HepG2 (cell line): ENCODE data around the gene CLDN19. TPM values are rescaled to one million over a fixed set of nuclear protein-coding genes. Genes with fewer than 3 reads are reported as not detected.
A peak's percentile ranks its signal among the peaks of the same experiment; 100 is the strongest.

Source experiments
- CENPT ChIP-seq: sonication (generic); formaldehyde crosslinking; IDR thresholded peaks from 2 replicates; pipeline ENCODE4 v1.8.0; 2022; ENCODE audit warnings: low read depth, mild to moderate bottlenecking, moderate library complexity, missing genetic modification reagents
- FOXK1 ChIP-seq: sonication (generic); formaldehyde crosslinking; IDR thresholded peaks from 2 replicates; pipeline ENCODE4 v1.4.0; 2020; ENCODE audit warnings: low read depth, missing genetic modification reagents, borderline replicate concordance
- KAT7 ChIP-seq: IDR thresholded peaks from 2 replicates; pipeline ENCODE4 v1.6.1; 2018; ENCODE audit warnings: borderline replicate concordance, missing compliant biosample characterization
- POLR2AphosphoS2 ChIP-seq: IDR thresholded peaks from 2 replicates; pipeline ENCODE4 v1.6.1; 2011; ENCODE audit warnings: low read depth, low read length, improper control_type of control experiment
- POLR2AphosphoS5 ChIP-seq: IDR thresholded peaks from 2 replicates; pipeline ENCODE4 v1.6.1; 2012; ENCODE audit warnings: low read depth, low read length
- PRPF4 ChIP-seq: fragments of 200-400 bp; formaldehyde crosslinking; IDR thresholded peaks from 2 replicates; pipeline ENCODE4 v1.6.1; 2016; ENCODE audit warnings: low read length, low read depth; ENCODE audit not compliant: poor library complexity, severe bottlenecking
- ZC3H13 ChIP-seq: sonication (generic); formaldehyde crosslinking; IDR thresholded peaks from 2 replicates; pipeline ENCODE4 v1.8.1; 2023; ENCODE audit warnings: mild to moderate bottlenecking, missing genetic modification reagents, moderate library complexity
- ZC3H4 ChIP-seq: sonication (generic); formaldehyde crosslinking; IDR thresholded peaks from 2 replicates; pipeline ENCODE4 v1.4.0; 2020; ENCODE audit warnings: missing genetic modification reagents, borderline replicate concordance
- ZFP90 ChIP-seq: sonication (generic); formaldehyde crosslinking; IDR thresholded peaks from 2 replicates; pipeline ENCODE4 v1.8.0; 2022; ENCODE audit warnings: missing genetic modification reagents, mild to moderate bottlenecking, inconsistent platforms, borderline replicate concordance
- ZNF34 ChIP-seq: sonication (generic); formaldehyde crosslinking; IDR thresholded peaks from 2 replicates; pipeline ENCODE4 v1.4.0; 2020; ENCODE audit warnings: mild to moderate bottlenecking, missing genetic modification reagents, borderline replicate concordance
- ZNF563 ChIP-seq: sonication (generic); formaldehyde crosslinking; IDR thresholded peaks from 2 replicates; pipeline ENCODE4 v1.8.0; 2022; ENCODE audit warnings: mild to moderate bottlenecking, moderate library complexity, missing genetic modification reagents
- ZNF615 ChIP-seq: sonication (generic); formaldehyde crosslinking; IDR thresholded peaks from 2 replicates; pipeline ENCODE4 v1.5.0; 2020; ENCODE audit warnings: mild to moderate bottlenecking, missing genetic modification reagents, borderline replicate concordance
- ZNF678 ChIP-seq: sonication (generic); formaldehyde crosslinking; IDR thresholded peaks from 2 replicates; pipeline ENCODE4 v1.4.0; 2020; ENCODE audit warnings: mild to moderate bottlenecking, missing genetic modification reagents
- ZNF768 ChIP-seq: sonication (generic); formaldehyde crosslinking; IDR thresholded peaks from 2 replicates; pipeline ENCODE4 v1.4.0; 2020; ENCODE audit warnings: missing genetic modification reagents
- polyA plus RNA-seq, 8 experiments: library from polyadenylated mRNA; depleted of rRNA in 3 of 8; stranded (reverse) in 7 of 8; unstranded in 1 of 8; fragments of >200 nt; fragmentation: Illumina TruSeq in 4 of 8; extraction: Trizol in 4 of 8; gene quantifications; 2 replicates each; pipeline versions ENCODE4 v1.2.1 to v1.2.3, GENCODE V29; 2011 to 2016; ENCODE audit warnings: low read depth in 4 of 8, missing spikeins in 1 of 8, mixed read lengths in 1 of 8; ENCODE audit not compliant: insufficient read depth in 1 of 8
- total RNA-seq, 5 experiments: library from RNA; depleted of rRNA; stranded (reverse); fragments of >200 nt; fragmentation: Illumina TruSeq; extraction: Trizol; gene quantifications; 2 replicates each; pipeline ENCODE4 v1.2.3, GENCODE V29; 2016; ENCODE audit warnings: low read depth in 1 of 5
- TF ChIP-seq, protein P1 (sequence below): sonication (generic); formaldehyde crosslinking; IDR thresholded peaks from 2 replicates; pipeline ENCODE4 v1.4.0; 2020; ENCODE audit warnings: mild to moderate bottlenecking, missing genetic modification reagents, borderline replicate concordance
- TF ChIP-seq, protein P2 (sequence below): sonication (generic); formaldehyde crosslinking; IDR thresholded peaks from 2 replicates; pipeline ENCODE4 v1.4.0; 2020; ENCODE audit warnings: missing genetic modification reagents
- TF ChIP-seq, protein P3 (sequence below): sonication (generic); formaldehyde crosslinking; IDR thresholded peaks from 2 replicates; pipeline ENCODE4 v1.8.0; 2022; ENCODE audit warnings: mild to moderate bottlenecking, missing genetic modification reagents, borderline replicate concordance
- TF ChIP-seq, protein P4 (sequence below): sonication (generic); formaldehyde crosslinking; IDR thresholded peaks from 2 replicates; pipeline ENCODE4 v1.8.1; 2023; ENCODE audit warnings: missing genetic modification reagents, inconsistent platforms, borderline replicate concordance
- TF ChIP-seq, protein P5 (sequence below): sonication (generic); formaldehyde crosslinking; IDR thresholded peaks from 2 replicates; pipeline ENCODE4 v1.8.1; 2023; ENCODE audit warnings: missing genetic modification reagents, mild to moderate bottlenecking, borderline replicate concordance

CLDN19 gene
- total and polyA plus RNA-seq, 2 of the 13 experiments (the other 11 are each of a cell fraction or from before 2014, with no cell fraction given): 5.0 to 7.6 TPM

DNA sequence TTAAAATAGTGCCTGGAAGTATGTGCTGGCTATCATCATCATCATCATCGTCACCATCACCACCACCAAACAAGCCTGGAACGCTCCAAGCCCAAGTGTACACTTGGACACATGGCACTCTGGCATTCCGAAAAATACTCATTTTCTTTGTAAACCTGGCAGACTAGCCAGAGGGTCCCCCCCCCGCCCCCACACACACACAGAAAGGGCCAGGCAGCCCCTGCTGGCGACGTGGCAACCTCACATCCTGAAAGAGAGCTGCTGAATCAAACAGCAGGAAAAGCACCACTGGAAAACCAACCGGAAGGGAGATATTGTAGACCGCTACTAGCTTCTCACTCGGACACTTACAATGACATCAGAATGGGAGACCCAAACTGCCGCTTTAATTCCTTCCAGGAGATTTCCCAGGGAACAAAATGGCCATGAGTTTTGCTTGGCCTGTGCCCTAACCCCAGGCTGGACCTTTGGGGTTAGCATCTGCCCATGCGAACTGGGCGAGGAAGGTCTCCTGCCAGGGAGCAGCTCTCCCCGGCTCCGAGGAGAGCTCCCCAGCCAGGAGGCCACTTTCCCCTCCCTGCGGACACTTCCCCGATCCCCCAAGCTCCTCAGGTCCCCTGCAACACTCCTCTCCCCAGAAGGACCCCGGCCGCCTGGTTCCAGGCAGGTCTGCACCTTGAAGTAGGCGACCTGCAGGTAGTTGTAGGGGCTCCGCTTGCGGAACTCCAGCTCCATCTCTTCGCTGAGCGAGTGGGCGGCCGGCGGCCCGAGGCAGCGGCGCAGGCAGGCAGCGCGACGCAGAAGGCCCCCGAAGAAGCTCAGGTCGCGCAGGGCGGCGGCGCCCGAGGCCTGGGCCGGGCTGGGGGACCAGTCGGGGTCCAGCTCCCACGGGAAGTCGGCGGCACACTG lies 26.1 kb upstream of the CLDN19 start (continued):
- TF ChIP-seq CENPT (CRISPR knock-in tag) (peak; percentile 67; the same call in 1 of the 2 replicates), ZNF768 (no peak), KAT7 (CRISPR knock-in tag) (no peak), ZNF563 (CRISPR knock-in tag) (no peak), ZNF678 (CRISPR knock-in tag) (no peak), ZFP90 (CRISPR knock-in tag) (no peak), PRPF4 (no peak), ZC3H13 (no peak; the same call in 1 of the 2 replicates), FOXK1 (0 out of 2 replicates have a peak, but pooled peaks have one; percentile 24), POLR2AphosphoS2 (no peak), POLR2AphosphoS5 (no peak), ZNF34 (CRISPR knock-in tag) (no peak), ZNF615 (CRISPR knock-in tag) (no peak), ZC3H4 (CRISPR knock-in tag) (no peak)
- TF ChIP-seq, protein P1, sequence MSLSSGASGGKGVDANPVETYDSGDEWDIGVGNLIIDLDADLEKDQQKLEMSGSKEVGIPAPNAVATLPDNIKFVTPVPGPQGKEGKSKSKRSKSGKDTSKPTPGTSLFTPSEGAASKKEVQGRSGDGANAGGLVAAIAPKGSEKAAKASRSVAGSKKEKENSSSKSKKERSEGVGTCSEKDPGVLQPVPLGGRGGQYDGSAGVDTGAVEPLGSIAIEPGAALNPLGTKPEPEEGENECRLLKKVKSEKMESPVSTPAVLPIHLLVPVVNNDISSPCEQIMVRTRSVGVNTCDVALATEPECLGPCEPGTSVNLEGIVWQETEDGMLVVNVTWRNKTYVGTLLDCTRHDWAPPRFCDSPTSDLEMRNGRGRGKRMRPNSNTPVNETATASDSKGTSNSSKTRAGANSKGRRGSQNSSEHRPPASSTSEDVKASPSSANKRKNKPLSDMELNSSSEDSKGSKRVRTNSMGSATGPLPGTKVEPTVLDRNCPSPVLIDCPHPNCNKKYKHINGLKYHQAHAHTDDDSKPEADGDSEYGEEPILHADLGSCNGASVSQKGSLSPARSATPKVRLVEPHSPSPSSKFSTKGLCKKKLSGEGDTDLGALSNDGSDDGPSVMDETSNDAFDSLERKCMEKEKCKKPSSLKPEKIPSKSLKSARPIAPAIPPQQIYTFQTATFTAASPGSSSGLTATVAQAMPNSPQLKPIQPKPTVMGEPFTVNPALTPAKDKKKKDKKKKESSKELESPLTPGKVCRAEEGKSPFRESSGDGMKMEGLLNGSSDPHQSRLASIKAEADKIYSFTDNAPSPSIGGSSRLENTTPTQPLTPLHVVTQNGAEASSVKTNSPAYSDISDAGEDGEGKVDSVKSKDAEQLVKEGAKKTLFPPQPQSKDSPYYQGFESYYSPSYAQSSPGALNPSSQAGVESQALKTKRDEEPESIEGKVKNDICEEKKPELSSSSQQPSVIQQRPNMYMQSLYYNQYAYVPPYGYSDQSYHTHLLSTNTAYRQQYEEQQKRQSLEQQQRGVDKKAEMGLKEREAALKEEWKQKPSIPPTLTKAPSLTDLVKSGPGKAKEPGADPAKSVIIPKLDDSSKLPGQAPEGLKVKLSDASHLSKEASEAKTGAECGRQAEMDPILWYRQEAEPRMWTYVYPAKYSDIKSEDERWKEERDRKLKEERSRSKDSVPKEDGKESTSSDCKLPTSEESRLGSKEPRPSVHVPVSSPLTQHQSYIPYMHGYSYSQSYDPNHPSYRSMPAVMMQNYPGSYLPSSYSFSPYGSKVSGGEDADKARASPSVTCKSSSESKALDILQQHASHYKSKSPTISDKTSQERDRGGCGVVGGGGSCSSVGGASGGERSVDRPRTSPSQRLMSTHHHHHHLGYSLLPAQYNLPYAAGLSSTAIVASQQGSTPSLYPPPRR (CRISPR knock-in tag): no peak
- TF ChIP-seq, protein P2, sequence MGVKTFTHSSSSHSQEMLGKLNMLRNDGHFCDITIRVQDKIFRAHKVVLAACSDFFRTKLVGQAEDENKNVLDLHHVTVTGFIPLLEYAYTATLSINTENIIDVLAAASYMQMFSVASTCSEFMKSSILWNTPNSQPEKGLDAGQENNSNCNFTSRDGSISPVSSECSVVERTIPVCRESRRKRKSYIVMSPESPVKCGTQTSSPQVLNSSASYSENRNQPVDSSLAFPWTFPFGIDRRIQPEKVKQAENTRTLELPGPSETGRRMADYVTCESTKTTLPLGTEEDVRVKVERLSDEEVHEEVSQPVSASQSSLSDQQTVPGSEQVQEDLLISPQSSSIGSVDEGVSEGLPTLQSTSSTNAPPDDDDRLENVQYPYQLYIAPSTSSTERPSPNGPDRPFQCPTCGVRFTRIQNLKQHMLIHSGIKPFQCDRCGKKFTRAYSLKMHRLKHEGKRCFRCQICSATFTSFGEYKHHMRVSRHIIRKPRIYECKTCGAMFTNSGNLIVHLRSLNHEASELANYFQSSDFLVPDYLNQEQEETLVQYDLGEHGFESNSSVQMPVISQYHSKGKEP: no peak
- TF ChIP-seq, protein P3, sequence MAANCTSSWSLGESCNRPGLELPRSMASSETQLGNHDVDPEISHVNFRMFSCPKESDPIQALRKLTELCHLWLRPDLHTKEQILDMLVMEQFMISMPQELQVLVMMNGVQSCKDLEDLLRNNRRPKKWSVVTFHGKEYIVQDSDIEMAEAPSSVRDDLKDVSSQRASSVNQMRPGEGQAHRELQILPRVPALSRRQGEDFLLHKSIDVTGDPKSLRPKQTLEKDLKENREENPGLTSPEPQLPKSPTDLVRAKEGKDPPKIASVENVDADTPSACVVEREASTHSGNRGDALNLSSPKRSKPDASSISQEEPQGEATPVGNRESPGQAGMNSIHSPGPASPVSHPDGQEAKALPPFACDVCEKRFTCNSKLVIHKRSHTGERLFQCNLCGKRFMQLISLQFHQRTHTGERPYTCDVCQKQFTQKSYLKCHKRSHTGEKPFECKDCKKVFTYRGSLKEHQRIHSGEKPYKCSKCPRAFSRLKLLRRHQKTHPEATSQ (CRISPR knock-in tag): no peak
- TF ChIP-seq, protein P4, sequence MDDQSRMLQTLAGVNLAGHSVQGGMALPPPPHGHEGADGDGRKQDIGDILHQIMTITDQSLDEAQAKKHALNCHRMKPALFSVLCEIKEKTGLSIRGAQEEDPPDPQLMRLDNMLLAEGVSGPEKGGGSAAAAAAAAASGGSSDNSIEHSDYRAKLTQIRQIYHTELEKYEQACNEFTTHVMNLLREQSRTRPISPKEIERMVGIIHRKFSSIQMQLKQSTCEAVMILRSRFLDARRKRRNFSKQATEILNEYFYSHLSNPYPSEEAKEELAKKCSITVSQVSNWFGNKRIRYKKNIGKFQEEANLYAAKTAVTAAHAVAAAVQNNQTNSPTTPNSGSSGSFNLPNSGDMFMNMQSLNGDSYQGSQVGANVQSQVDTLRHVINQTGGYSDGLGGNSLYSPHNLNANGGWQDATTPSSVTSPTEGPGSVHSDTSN (CRISPR knock-in tag): no peak
- TF ChIP-seq, protein P5, sequence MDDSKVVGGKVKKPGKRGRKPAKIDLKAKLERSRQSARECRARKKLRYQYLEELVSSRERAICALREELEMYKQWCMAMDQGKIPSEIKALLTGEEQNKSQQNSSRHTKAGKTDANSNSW (CRISPR knock-in tag): no peak
